GM18508 (cell line): ENCODE measurements around the gene ID1.
"Not testable (repeated sequence)": the region's sequence is repeated elsewhere in the genome, so short reads cannot be mapped to it uniquely, and the experiment has no call there.

Experiments
- ATAC-seq: cut with Tn5 transposase; IDR thresholded peaks from one replicate; pipeline ENCODE4 v1.9.1; 2021; ENCODE audit warnings: moderate number of reproducible peaks; ENCODE audit not compliant: insufficient read depth, unreplicated experiment

Gene ID1

GRCh38 chr20:31630187-31630790, 25.2 kb downstream of the ID1 start:
- no peak for ATAC-seq

GRCh38 chr20:31632548-31633338, 27.7 kb downstream of the ID1 start:
- no peak for ATAC-seq

GRCh38 chr20:31633339-31633914, 28.3 kb downstream of the ID1 start:
- ATAC-seq = no peak

- ATAC-seq = no peak
These were observed 32.6 kb downstream of the ID1 start, which contains the start of gene COX4I2 for GRCh38 chr20:31637660-31638059. COX4I2 (plus strand) TSS chr20:31637912; CDS start chr20:31639018, 1,106 bp downstream.

- ATAC-seq = no peak
These were observed 33.2 kb downstream of the ID1 start for GRCh38 chr20:31638317-31638716.

- ATAC-seq = no peak
These were observed 33.7 kb downstream of the ID1 start for GRCh38 chr20:31638816-31639215.

GRCh38 chr20:31640259-31640658, 35.2 kb downstream of the ID1 start:
- no peak for ATAC-seq

- ATAC-seq = no peak
These were observed 36.3 kb downstream of the ID1 start for GRCh38 chr20:31641391-31641790.

- no peak for ATAC-seq
These were observed 37.7 kb downstream of the ID1 start for GRCh38 chr20:31642837-31643236.

GRCh38 chr20:31643522-31643921, 38.4 kb downstream of the ID1 start:
- no peak for ATAC-seq

- ATAC-seq = no peak
These were observed 39.6 kb downstream of the ID1 start for GRCh38 chr20:31644701-31645100.

- not testable (repeated sequence) for ATAC-seq
These were observed 43.0 kb downstream of the ID1 start for GRCh38 chr20:31648104-31648503.

- ATAC-seq = no peak
These were observed 47.9 kb downstream of the ID1 start for GRCh38 chr20:31652917-31653396.

- ATAC-seq = no peak
These were observed 48.5 kb downstream of the ID1 start for GRCh38 chr20:31653561-31653960.

GRCh38 chr20:31654534-31654933, 49.4 kb downstream of the ID1 start:
- ATAC-seq = no peak
